HuH-7 (cell line): ENCODE results near the gene DMPK.
A peak's percentile ranks its signal among the peaks of the same experiment; 100 is the strongest.

Experiments used
- DNase-seq: peaks from one replicate; pipeline ENCODE4 v3.0.0; 2011; ENCODE audit warnings: low spot score

Gene DMPK

GRCh38 chr19:45785781-45786532 lies 3.7 kb upstream of the DMPK start:
- no peak for DNase-seq

GRCh38 chr19:45785097-45785496 lies 2.8 kb upstream of the DMPK start:
- DNase-seq, result no peak

- no peak for DNase-seq
Measured at GRCh38 chr19:45784096-45784495, 1.8 kb upstream of the DMPK start.

DNA sequence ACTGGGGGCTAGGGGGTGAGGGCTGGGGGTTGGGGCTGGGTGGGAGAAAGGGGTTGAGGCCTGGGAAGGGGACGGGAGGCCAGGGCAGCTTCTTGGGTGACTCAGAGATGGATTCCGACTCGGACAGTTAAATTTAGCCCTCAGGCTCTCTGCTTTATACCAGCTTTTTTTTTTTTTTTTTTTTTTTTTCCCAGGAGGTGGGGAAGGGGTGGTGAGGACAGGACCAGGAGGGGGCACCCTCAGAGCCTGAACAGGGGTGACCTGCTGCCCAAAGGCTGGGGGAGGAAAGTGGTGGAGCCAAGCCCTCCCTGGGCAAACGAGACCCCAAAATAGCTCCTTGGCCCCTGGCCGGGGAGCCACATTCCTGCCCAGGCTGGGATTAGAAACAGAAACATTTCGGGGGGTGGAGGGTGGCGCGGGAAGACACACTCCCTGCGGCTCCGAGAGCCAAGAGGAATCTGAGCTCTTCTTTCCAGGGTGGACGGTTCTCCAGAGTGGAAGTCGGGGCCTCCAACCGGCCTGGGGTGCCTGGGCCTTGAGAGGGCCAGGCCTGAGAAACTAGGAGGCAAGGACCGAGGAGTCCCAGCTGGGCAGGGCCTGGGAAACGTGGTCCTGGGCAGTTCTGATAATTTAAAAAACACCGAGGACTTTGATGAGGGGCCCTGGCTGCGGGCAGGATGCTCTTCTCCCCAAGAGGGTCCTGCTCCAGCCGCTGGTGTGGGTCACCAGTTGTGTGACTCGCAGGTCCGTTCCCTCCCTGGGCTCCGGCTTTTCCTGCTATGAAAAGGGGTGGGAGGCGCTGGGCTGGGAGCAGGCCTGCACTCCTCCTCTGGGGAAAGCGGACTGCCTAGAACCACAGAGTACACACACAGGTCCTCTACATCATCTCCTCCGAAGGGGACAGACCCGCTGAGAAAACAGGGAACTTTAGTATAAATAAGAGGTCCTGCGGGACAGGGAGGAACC lies 813 bp upstream of the DMPK start:
- no peak for DNase-seq

- DNase-seq, result no peak
Measured at GRCh38 chr19:45781214-45782161, 802 bp downstream of the DMPK start.

DNA sequence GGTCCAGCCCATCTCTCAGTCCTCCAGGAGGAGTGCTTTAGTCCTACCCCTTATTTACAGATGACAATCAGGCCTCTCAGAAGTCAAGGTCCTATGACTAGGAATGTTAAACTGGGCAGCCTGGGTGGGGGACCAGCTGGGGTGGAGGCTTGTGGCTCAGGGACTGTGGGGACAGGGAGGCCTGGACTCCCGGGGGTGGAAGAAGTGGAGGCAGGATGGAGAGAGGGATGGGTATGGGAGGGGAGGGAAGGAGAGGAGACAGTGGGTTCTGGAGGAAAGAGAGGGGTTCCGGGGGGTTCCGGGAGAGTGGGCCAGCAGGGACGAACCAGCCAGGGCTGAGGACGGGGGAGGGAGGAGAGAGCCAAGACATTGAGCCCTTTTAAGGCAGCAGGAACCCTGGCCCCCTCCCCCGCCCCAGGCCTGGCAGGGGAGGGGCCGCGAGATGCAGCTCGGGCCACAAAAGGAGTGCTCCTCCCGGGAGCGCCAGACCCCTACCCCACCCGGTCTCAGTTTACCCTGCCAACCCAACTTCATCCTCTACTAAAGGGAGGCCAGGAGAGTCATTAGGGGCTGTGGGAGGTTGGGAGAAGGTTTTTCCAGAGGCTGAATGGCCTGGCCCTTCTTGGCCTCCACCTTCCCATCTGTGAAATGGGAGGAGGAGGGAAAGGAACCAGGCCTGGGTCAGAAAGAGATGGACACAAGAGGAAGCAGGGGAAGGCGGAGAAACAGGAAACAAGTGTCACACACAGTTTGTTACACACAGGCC lies 1.7 kb downstream of the DMPK start:
- DNase-seq, result peak; percentile 65

DNA sequence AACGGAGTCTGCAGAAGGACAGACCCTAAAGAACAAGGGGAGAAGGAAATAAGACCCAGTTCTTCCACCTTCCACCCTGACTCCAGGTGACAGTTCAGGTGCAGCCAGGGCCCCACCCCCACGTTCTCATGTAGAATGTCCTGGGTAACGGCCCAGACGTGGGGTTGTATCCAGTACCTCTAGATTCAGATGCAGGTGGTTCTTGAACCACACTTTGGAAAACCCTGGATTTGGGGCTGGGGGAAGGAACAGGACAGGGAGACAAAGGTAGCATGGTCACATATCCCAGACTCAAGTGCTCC lies 2.2 kb downstream of the DMPK start:
- DNase-seq, result no peak

DNA sequence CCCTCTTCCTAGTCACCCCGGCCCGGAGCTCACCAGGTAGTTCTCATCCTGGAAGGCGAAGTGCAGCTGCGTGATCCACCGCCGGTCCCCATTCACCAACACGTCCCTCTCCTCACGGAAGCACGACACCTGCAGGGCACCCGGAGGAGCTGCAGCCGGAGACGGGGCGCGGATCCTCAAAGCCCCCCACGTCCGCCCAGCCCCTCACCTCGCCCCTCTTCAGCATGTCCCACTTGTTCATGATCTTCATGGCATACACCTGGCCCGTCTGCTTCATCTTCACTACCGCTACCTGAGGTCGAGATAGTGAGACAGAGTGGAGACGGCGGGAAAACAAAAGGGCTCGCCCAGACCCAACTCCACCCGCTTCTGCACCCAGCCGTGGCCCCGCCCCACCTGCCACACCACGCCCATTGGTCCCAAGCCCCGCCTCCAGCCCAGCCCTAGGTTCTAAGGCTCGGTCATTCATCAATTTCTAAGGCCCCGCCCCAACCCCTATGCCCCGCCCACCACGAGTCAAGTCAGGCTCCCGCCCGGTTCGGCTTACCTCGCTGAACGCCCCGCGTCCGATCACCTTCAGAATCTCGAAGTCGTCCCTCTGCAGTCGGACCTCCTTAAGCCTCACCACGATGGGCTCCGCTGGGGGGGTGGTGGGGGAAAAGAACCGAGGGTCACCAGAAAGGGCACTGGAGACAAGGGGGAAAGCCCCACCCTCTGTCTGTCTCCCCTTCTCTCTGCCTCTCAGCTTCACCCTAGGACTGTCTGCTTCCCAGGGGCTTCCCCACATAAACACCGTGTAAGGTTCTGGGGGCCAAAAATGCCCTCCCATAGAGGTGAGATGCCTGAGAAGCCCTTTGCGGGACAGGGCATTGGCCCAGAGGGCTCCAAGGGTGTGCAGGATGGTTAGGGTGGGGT lies 2.8 kb downstream of the DMPK start:
- DNase-seq, result peak; percentile 94

DNA sequence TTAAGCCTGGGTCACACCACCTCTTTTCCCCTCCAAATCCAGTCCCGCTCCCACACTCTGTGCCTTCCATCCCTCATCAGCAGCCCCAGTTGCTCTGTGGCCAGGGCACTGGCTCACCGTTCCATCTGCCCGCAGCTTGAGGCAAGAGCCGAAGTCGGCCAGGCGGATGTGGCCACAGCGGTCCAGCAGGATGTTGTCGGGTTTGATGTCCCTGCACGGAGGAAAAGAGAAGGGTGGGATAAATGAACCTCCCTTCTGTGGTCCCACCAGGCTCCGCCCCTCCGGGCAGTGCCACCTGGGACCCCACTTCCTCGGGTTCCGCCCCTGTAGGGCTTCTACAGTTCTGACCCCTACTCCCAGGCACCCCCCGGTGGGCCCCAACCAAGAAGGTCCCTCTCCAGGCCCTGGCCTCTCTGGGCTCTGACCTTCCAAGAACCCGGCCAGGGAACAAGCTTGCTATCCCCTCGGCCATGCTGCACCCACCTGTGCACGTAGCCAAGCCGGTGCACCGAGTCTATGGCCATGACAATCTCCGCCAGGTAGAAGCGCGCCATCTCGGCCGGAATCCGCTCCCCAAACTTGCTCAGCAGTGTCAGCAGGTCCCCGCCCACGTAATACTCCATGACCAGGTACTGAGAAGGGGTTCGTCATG lies 4.2 kb downstream of the DMPK start:
- no peak for DNase-seq

DNA sequence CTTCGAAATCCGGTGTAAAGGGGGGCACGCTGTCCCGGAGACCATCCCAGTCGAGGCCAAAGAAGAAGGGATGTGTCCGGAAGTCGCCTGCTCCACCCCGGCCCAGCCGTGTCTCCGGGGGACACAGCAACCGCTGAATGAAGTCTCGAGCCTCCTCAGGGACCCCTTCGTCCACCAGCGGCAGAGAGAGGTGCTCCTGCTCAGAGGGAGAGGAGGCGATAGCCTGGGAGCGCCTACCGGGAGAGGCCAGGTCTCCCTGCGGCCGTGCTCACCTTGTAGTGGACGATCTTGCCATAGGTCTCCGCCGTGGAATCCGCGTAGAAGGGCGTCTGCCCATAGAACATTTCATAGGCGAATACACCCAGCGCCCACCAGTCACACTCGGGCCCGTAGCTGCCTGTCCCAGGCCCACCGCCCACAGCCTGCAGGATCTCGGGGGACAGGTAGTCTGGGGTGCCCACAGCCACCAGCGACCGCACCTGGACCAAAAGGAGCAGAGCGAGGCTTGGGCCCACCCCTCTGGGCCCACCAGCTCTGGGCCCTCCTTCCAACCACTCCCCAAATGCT lies 4.8 kb downstream of the DMPK start:
- DNase-seq, result no peak

DNA sequence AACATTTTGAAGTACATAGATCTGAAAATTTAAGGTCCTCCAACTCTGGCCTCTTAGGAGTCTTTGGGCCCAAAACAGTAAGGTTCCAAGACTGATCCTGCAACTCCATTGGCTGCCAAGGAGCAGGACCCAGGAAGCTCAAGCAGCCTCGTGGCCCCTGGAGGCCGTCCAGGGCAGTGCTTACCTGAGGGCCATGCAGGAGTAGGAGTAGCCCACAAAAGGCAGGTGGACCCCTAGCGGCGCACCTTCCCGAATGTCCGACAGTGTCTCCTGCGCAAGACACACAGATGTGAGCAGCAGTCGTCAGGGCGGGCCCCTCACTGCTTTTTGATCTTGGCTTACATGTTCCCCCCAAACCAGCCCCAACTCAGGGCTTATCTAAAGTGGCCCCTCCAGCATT lies 7.5 kb downstream of the DMPK start:
- DNase-seq, result peak; percentile 66

- DNase-seq, result no peak
Measured at GRCh38 chr19:45773384-45773783, 8.9 kb downstream of the DMPK start.

DNA sequence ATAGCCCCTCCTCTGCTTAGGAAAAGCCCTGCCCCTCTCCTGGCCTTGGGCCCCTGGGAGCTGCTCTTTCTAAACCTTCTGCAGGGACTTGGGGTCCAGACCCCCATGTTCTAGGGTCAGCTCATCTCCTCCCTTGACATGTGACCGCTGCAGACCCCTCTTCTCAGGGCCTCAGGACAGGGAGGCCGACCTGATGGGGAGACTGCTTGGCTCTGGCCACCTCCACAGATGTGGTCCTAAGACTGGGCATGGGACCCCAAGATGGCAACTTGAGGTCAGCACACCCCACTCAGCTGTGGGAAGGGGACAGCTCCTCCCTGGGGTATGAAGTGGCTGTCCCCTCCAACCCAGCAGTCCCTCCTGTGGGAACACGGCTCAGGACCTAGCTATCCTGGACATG lies 9.4 kb downstream of the DMPK start:
- no peak for DNase-seq

GRCh38 chr19:45772130-45772840 lies 10.0 kb downstream of the DMPK start:
- no peak for DNase-seq

- no peak for DNase-seq
Measured at GRCh38 chr19:45771311-45771933, 10.9 kb downstream of the DMPK start.

DNA sequence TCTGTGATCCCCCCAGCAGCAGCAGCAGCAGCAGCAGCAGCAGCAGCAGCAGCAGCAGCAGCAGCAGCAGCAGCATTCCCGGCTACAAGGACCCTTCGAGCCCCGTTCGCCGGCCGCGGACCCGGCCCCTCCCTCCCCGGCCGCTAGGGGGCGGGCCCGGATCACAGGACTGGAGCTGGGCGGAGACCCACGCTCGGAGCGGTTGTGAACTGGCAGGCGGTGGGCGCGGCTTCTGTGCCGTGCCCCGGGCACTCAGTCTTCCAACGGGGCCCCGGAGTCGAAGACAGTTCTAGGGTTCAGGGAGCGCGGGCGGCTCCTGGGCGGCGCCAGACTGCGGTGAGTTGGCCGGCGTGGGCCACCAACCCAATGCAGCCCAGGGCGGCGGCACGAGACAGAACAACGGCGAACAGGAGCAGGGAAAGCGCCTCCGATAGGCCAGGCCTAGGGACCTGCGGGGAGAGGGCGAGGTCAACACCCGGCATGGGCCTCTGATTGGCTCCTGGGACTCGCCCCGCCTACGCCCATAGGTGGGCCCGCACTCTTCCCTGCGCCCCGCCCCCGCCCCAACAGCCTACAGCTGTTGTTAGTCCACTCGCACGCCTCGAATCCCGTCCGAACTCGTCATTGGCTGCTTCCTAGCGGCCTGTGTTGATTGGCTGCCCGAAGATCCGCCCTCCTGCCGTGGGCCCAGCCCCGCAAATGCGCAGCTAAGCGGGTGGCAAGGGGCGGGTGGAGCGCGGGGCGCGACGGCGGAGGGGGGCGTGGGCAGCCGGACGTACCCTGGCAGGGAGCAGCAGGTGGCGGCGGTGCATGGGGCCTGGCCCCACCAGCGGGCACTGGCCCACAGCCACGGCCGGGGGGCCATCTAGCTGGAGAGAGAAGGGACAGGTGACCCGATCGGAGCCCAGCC lies 11.8 kb downstream of the DMPK start:
- DNase-seq, result peak; percentile 99

- DNase-seq, result no peak
Measured at GRCh38 chr19:45769821-45770191, 12.5 kb downstream of the DMPK start.
